Activated CD8-positive, alpha-beta T cell treated with anti-CD3 and anti-CD28 coated beads for 36 hours (primary cell): ENCODE measurements around the gene UTRN. TPM values are rescaled to one million over a fixed set of nuclear protein-coding genes. Genes with fewer than 3 reads are reported as not detected.

ENCODE experiments used
- ATAC-seq: fragments of 200-7000 bp; cut with Tn5 transposase; one replicate; pipeline ENCODE4 v1.10.0; 2021; ENCODE audit warnings: mild to moderate bottlenecking, moderate library complexity
- CTCF ChIA-PET: fragments of 350-600 bp; sonication (Branson Sonifier 250); formaldehyde crosslinking; loops from one replicate; lab custom pipeline; 2021; ENCODE audit warnings: antibody characterized with exemption; lab: Charles Lee
- POLR2A ChIA-PET: fragments of 350-600 bp; sonication (Branson Sonifier 250); formaldehyde crosslinking; loops from one replicate; lab custom pipeline; 2021; ENCODE audit warnings: antibody characterized with exemption; lab: Charles Lee
- DNase-seq: peaks from one replicate; pipeline ENCODE4 v3.0.0-alpha.2; 2020
- H3K27ac Mint-ChIP-seq: one replicate; pipeline ENCODE4 v1.8.0; 2021; ENCODE audit warnings: mild to moderate bottlenecking, mixed read lengths
- H3K27me3 Mint-ChIP-seq: one replicate; pipeline ENCODE4 v1.8.0; 2021; ENCODE audit warnings: mixed read lengths
- H3K36me3 Mint-ChIP-seq: one replicate; pipeline ENCODE4 v1.8.0; 2021; ENCODE audit warnings: low read depth, mixed read lengths
- H3K4me1 Mint-ChIP-seq: one replicate; pipeline ENCODE4 v1.8.0; 2021; ENCODE audit warnings: low read depth, mixed read lengths
- H3K4me3 Mint-ChIP-seq: one replicate; pipeline ENCODE4 v1.8.0; 2021; ENCODE audit warnings: mild to moderate bottlenecking, moderate library complexity, mixed read lengths
- H3K9me3 Mint-ChIP-seq: one replicate; pipeline ENCODE4 v1.8.0; 2021; ENCODE audit warnings: mixed read lengths
- intact Hi-C: fragments of 100-400 bp; cut with micrococcal nuclease; formaldehyde crosslinking; loops from one replicate; pipeline ENCODE4 v1.10.0; 2022
- total RNA-seq, 2 experiments: library from RNA; stranded (reverse); gene quantifications; one replicate each; pipeline ENCODE4 v1.2.3, GENCODE V29; 2021
- TF ChIP-seq, protein P1 (sequence below): fragments of 200-600 bp; IDR thresholded peaks from one replicate; pipeline ENCODE4 v1.8.0; 2022; ENCODE audit warnings: antibody characterized with exemption, mild to moderate bottlenecking

Gene UTRN
- total RNA-seq, 2 experiments from 2014 or later, result 53.9 to 58.5 TPM

DNA sequence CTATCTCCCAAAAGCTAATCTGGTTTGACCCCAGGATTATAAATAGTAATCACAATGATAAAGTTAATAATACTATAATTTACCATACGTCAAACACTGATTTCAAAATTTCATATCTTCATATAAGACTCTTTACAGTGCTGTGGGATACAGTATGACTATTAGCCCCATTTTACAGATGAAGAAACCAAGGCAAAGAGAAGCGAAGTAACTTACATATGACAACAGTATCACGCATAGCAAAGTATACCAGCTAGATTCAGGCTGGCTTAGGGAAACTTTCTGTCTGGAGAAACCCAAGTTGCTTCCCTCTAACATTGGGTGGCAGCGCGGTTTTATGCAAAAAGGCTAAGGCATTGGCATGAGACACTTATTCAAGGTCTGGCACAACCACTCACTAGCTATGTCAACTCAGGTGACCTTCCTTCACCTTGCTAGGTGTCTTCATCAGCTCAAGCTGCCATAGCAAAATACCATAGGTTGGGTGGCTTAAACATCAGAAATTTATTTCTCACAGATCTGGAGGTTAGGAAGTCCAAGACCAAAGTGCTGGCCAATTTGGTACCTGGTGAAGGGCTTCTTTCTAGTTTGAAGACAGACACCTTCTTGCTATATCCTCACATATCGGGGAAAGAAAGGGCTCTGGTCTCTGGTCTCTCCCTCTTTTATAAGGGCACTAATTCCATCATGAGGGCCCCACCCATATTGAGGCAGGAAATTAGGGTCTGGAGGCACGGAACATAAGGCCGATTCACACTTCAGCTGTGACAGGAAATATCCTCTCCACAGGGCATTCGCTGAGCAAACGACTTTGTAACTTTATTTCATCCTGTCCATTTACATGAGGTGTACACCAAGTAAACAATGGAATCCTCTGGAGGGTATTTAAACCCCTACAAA, 22.4 kb upstream of the UTRN start:
- intact Hi-C loops, result no loop called here
- H3K4me3 Mint-ChIP-seq, result no peak overlapping the region

DNA sequence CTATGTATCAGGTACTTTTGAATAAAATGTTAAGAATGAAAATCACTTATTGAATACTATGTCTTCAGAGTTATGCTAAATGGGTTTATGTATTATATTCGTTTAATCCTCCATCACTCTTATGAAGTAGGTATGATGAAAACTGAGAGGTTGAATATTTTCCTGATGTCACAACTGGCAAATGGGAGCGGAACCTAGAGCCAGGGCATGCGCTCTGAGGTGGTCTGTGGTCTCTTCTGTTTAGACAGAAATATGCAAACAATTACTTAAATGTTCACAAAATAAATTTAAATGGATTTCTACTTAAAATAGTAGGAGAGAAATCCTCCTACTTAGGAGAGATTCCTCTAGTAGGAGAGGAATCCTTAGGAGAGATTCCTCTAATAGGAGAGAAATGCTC, 21.3 kb upstream of the UTRN start:
- TF ChIP-seq, protein P1, sequence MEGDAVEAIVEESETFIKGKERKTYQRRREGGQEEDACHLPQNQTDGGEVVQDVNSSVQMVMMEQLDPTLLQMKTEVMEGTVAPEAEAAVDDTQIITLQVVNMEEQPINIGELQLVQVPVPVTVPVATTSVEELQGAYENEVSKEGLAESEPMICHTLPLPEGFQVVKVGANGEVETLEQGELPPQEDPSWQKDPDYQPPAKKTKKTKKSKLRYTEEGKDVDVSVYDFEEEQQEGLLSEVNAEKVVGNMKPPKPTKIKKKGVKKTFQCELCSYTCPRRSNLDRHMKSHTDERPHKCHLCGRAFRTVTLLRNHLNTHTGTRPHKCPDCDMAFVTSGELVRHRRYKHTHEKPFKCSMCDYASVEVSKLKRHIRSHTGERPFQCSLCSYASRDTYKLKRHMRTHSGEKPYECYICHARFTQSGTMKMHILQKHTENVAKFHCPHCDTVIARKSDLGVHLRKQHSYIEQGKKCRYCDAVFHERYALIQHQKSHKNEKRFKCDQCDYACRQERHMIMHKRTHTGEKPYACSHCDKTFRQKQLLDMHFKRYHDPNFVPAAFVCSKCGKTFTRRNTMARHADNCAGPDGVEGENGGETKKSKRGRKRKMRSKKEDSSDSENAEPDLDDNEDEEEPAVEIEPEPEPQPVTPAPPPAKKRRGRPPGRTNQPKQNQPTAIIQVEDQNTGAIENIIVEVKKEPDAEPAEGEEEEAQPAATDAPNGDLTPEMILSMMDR, result no peak
- Mint-ChIP-seq H3K4me3 (no peak overlapping the region), H3K36me3 (no peaks in the 10 kb centered on the region), H3K27ac (no peak overlapping the region), H3K4me1 (no peaks in the 10 kb centered on the region), H3K27me3 (no peaks in the 10 kb centered on the region), H3K9me3 (no peaks in the 10 kb centered on the region)
- no peak for ATAC-seq
- DNase-seq, result no peak
- intact Hi-C loops, result no loop called here
- ChIA-PET CTCF (no interaction called here), POLR2A (no interaction called here)

More for the DNA sequence above, 22.4 kb upstream of the UTRN start:
- ATAC-seq, result no peak
- Mint-ChIP-seq H3K27me3 (no peaks in the 10 kb centered on the region), H3K4me1 (no peaks in the 10 kb centered on the region), H3K36me3 (no peaks in the 10 kb centered on the region), H3K9me3 (no peaks in the 10 kb centered on the region), H3K27ac (no peak overlapping the region)
- TF ChIP-seq, protein P1, result no peak
- DNase-seq, result peak; percentile 17
- ChIA-PET CTCF (interaction anchor here (0.8 to 1.2 kb wide), 2 partner anchors 215 to 216 kb away, joined by 3 to 4 read pairs; no protein-coding TSS in a partner anchor), POLR2A (no interaction called here)

DNA sequence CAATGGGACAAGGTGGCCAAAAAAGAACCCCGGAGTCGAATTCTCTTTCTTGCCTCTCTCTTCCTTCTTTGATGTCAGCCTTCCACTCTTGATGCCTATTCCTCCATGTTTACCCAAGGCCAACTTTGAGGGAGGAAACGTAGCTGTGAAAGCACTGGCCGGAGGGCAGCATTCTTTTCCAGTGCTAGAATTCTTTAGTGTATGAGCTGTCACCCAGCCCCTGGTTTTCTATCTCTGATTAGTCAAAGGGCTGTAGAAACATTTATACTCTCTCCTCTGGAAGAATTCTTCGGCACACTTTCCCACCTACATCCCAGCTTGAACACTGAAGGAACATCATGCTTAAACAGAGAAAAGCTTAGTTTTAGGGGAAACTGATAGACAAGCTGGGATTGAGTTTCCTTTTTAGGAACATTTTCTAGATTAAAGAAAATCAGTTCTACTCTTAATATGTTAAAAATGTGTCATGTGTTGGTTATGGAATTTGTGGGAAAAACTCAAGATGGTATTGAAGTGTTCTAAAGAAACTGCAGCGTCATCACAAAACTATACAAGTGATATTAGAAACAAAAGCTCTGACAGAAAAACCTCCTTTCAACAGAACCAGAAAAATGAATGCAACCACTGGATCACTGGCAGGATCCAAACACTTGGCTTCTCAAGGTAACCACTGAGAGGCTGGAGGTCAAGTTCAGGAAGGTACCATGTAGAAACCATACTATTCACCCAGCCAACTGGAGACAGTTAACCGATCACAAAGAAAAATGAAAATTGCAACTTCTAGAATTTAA, 20.7 kb upstream of the UTRN start:
- no peak overlapping the region for H3K27ac Mint-ChIP-seq
- TF ChIP-seq, protein P1, result no peak
- H3K4me1 Mint-ChIP-seq, result no peaks in the 10 kb centered on the region
- H3K27me3 Mint-ChIP-seq, result no peaks in the 10 kb centered on the region
- intact Hi-C loops, result no loop called here
- no peak overlapping the region for H3K4me3 Mint-ChIP-seq
- CTCF ChIA-PET, result interaction anchor here (0.6 to 1.1 kb wide), 3 partner anchors 46 to 225 kb away, joined by 3 read pairs; no protein-coding TSS in a partner anchor
- DNase-seq (no peak), ATAC-seq (no peak)
- no peaks in the 10 kb centered on the region for H3K36me3 Mint-ChIP-seq
- no peaks in the 10 kb centered on the region for H3K9me3 Mint-ChIP-seq
- POLR2A ChIA-PET, result no interaction called here

DNA sequence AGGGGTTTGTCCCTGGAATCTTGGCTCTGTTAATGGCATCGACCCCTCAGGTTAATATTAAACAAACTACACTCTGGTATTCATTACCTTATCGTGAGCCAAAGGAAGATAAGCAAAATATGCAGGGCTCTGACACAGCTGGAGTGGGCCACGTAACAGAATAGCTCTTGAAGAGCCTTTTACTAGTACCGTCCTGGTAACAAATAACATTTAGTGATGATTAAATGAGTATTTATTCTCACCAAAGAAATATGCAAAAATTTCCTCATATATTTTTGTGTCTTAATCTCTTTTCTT, 20.1 kb upstream of the UTRN start:
- Mint-ChIP-seq H3K9me3 (no peaks in the 10 kb centered on the region), H3K36me3 (no peaks in the 10 kb centered on the region), H3K27me3 (no peaks in the 10 kb centered on the region), H3K4me3 (no peak overlapping the region), H3K27ac (no peak overlapping the region), H3K4me1 (no peaks in the 10 kb centered on the region)
- DNase-seq (no peak), ATAC-seq (no peak)
- TF ChIP-seq, protein P1, result no peak
- intact Hi-C loops, result no loop called here
- CTCF ChIA-PET, result interaction anchor here (0.6 to 1.1 kb wide), 3 partner anchors 47 to 224 kb away, joined by 3 read pairs; no protein-coding TSS in a partner anchor
- POLR2A ChIA-PET, result no interaction called here
